K562 (cell line): ENCODE data around the gene LUZP1. TPM values are rescaled to one million over a fixed set of nuclear protein-coding genes. Genes with fewer than 3 reads are reported as not detected.

Experiments
- HOMEZ ChIP-seq: fragments of 250-450 bp; sonication (Bioruptor Pico); IDR thresholded peaks from 2 replicates; pipeline ENCODE4 v1.4.0; 2020; ENCODE audit warnings: mild to moderate bottlenecking, moderate library complexity
- L3MBTL2 ChIP-seq: fragments of 450-650 bp; IDR thresholded peaks from 2 replicates; pipeline ENCODE4 v1.6.1; 2016; ENCODE audit warnings: mild to moderate bottlenecking, moderate library complexity
- MTA3 ChIP-seq: fragments of 450-650 bp; formaldehyde crosslinking; IDR thresholded peaks from 2 replicates; pipeline ENCODE4 v1.6.1; 2017; ENCODE audit warnings: mild to moderate bottlenecking, borderline replicate concordance
- REST ChIP-seq, 2 experiments: fragments of 450-650 bp; formaldehyde crosslinking in 1 of 2; IDR thresholded peaks; 2 replicates each; pipeline versions ENCODE4 v1.4.0 to v1.6.1; 2014 to 2020; ENCODE audit warnings: mild to moderate bottlenecking in 2 of 2, borderline replicate concordance in 1 of 2, low read depth in 1 of 2
- RNF2 ChIP-seq: sonication (generic); IDR thresholded peaks from 2 replicates; pipeline ENCODE4 v1.6.1; 2016
- SMARCA4 ChIP-seq: fragments of 450-650 bp; IDR thresholded peaks from 2 replicates; pipeline ENCODE4 v1.6.1; 2016
- TAF15 ChIP-seq: fragments of 200-400 bp; formaldehyde crosslinking; IDR thresholded peaks from 2 replicates; pipeline ENCODE4 v1.6.1; 2017; ENCODE audit warnings: mild to moderate bottlenecking, low read depth, low read length, moderate library complexity
- TAL1 ChIP-seq: fragments of 450-650 bp; IDR thresholded peaks from 2 replicates; pipeline ENCODE4 v1.6.1; 2016; ENCODE audit warnings: mild to moderate bottlenecking
- ZNF592 ChIP-seq: fragments of 450-650 bp; IDR thresholded peaks from 2 replicates; pipeline ENCODE4 v1.6.1; 2017; ENCODE audit warnings: antibody characterized with exemption, mild to moderate bottlenecking
- polyA plus RNA-seq, 8 experiments: library from polyadenylated mRNA; depleted of rRNA in 4 of 8; stranded (reverse) in 5 of 8; unstranded in 3 of 8; fragments of >200 nt; fragmentation: Nextera tagmentation in 2 of 8; fragmentation: Illumina TruSeq in 1 of 8; extraction: Ambion mirVana in 2 of 8; extraction: Trizol in 1 of 8; gene quantifications; 2 replicates each; pipeline versions ENCODE4 v1.2.1 to v1.2.3, GENCODE V29; 2011 to 2014; ENCODE audit warnings: inconsistent platforms in 1 of 8, missing spikeins in 1 of 8
- total RNA-seq, 7 experiments: library from RNA; depleted of rRNA in 6 of 7; stranded (reverse); fragments of >200 nt in 6 of 7; fragmentation: Illumina TruSeq in 2 of 7; extraction: Trizol in 2 of 7; gene quantifications; 2 replicates each; pipeline versions ENCODE4 v1.2.1 to v1.2.3, GENCODE V29; 2011 to 2021; ENCODE audit warnings: low replicate concordance in 1 of 7

The LUZP1 gene
- total and polyA plus RNA-seq, 9 of the 15 experiments (the other 6 are each of a cell fraction or from before 2014, with no cell fraction given) = 6.5 to 19.1 (median 12.4) TPM

- TF ChIP-seq ZNF592 = no peak; the same call in 1 of the 2 replicates
- TF ChIP-seq REST (IDR thresholded peaks at IDR 0.05; ENCODE audit: borderline replicate concordance) = no peak
- TF ChIP-seq REST (CRISPR knock-in tag; IDR thresholded peaks at IDR 0.05; ENCODE audit: low read depth) = no peak
- no peak for TF ChIP-seq MTA3
- 0 out of 2 replicates have a peak, but pooled peaks have one; percentile 44 for TF ChIP-seq L3MBTL2
- TF ChIP-seq HOMEZ (CRISPR knock-in tag) = no peak
- TF ChIP-seq TAF15 = no peak
- TF ChIP-seq SMARCA4 = peak; percentile 77
- no peak for TF ChIP-seq RNF2
- TF ChIP-seq TAL1 = peak; percentile 13; the same call in 1 of the 2 replicates
These were observed 52.3 kb downstream of the LUZP1 start (continued) for GRCh38 chr1:23116216-23116836.
